ENCODE data around the gene BPIFB1.

DNA sequence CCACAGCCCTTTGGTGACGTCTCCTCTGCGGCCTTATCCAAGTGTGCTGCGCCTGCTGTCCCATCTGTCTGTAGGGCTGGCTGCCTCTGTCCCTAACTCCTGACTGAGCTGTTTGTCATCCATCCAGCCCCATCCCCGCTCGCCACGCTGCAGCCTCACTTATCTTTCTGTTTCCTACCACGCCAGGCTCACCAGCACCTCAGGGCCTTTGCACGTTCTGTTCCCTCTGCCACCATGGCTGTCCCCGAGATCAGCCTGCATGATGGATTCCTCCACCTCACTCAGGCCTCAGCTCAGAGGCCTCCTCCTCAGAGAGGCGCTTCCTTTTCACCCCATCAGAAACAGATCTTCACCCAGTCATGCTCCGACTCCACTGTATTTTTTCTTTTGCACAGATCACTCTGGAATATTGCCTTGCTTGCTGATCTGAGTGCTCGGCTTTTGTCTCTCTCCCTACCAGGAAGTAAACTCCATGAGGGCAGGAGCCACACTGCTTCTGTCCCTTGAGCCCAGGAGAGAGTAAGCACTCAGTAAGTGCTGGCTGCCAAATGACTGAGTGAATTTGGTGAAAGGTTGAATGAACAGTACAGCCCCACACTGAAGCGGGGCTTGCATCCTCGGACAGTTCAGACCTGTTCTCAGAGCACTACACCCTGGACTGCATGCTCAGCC is 34.5 kb downstream of the BPIFB1 start:
- TF ChIP-seq CREM (IDR thresholded peaks at IDR 0.05; ENCODE audit: low read depth), result no peak
- TF ChIP-seq, protein P1, sequence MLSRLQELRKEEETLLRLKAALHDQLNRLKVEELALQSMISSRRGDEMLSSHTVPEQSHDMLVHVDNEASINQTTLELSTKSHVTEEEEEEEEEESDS (CRISPR knock-in tag; IDR thresholded peaks at IDR 0.05), result no peak
- TF ChIP-seq, protein P2, sequence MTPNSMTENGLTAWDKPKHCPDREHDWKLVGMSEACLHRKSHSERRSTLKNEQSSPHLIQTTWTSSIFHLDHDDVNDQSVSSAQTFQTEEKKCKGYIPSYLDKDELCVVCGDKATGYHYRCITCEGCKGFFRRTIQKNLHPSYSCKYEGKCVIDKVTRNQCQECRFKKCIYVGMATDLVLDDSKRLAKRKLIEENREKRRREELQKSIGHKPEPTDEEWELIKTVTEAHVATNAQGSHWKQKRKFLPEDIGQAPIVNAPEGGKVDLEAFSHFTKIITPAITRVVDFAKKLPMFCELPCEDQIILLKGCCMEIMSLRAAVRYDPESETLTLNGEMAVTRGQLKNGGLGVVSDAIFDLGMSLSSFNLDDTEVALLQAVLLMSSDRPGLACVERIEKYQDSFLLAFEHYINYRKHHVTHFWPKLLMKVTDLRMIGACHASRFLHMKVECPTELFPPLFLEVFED (CRISPR knock-in tag; conservative IDR thresholded peaks at IDR 0.05), result no peak

All from K562 (cell line).